Measurements from ENCODE around the gene PEX14.
"Not testable (repeated sequence)": the region's sequence is repeated elsewhere in the genome, so short reads cannot be mapped to it uniquely, and the experiment has no call there.

The PEX14 gene

DNA sequence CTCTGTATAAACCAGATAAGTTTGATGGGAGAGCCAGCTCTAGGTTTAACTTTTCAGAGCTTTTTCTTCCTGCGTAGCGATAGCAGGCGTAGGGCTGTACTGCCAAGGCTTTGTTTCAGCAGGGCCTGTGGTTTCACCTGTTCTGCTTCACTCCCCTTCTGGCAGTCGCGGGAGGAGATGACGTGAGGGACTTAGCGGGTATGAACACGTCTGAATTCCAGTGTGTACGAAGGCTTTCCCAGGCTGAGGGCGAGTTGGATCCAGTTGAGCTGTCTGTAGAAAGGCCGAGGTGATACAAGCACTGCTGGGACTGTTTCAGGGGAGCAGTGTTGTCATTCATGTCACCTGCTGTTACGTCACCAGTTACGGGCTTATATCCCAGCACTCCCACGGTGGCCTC, 21.2 kb downstream of the PEX14 start:
- TF ChIP-seq, protein P1, sequence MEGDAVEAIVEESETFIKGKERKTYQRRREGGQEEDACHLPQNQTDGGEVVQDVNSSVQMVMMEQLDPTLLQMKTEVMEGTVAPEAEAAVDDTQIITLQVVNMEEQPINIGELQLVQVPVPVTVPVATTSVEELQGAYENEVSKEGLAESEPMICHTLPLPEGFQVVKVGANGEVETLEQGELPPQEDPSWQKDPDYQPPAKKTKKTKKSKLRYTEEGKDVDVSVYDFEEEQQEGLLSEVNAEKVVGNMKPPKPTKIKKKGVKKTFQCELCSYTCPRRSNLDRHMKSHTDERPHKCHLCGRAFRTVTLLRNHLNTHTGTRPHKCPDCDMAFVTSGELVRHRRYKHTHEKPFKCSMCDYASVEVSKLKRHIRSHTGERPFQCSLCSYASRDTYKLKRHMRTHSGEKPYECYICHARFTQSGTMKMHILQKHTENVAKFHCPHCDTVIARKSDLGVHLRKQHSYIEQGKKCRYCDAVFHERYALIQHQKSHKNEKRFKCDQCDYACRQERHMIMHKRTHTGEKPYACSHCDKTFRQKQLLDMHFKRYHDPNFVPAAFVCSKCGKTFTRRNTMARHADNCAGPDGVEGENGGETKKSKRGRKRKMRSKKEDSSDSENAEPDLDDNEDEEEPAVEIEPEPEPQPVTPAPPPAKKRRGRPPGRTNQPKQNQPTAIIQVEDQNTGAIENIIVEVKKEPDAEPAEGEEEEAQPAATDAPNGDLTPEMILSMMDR (IDR thresholded peaks at IDR 0.05; ENCODE audit: insufficient read depth, low read depth, low read length, missing control alignments) = no peak
- peak; percentile 100 for DNase-seq (ENCODE audit: low read depth)
- peak overlapping the region; percentile 35 for H3K4me3 ChIP-seq (ENCODE audit: low read length)

DNA sequence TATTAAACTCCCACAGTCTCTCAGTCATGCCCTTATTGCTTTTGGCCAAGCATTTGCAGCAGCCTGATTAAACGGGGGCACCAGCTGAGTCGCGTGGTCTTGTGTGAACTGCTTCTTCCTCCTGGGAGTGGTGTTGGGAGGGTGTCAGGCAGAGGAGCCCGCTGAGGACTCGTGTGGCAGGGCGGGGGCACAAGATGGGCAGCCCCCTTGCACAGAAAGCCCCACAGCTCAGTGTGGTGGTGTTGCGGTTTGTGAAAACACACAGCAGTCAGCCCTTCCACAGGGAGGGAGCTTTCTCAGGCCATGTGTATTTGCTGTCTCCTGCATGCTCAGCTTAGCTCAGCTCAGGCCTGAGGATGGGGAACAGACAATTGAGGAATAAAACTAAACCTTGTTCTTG, 22.4 kb downstream of the PEX14 start:
- DNase-seq (ENCODE audit: low read depth) = no peak
- no peak overlapping the region for H3K4me3 ChIP-seq (ENCODE audit: low read length)
- TF ChIP-seq, protein P1 (IDR thresholded peaks at IDR 0.05; ENCODE audit: insufficient read depth, low read depth, low read length, missing control alignments) = no peak

DNA sequence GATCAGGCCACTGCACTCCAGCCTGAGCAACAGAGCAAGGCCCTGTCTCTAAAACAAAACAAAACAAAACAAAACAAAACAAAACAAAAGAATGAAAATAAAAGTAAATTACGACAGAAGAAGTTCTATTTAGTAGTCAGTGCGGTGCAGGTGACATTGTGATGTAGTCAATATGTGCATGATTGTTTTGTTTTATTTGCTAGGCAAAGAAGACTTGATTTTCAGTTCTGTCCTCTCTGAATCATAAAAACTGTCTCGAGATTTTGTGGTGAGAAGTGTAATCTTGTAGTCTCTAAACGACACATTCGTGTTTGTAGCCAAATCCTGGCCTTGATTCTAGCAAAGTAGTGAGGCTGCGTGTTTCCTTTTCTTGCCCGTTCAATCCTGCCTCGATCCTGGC, 23.5 kb downstream of the PEX14 start:
- TF ChIP-seq, protein P1 (IDR thresholded peaks at IDR 0.05; ENCODE audit: insufficient read depth, low read depth, low read length, missing control alignments) = no peak
- no peak for DNase-seq (ENCODE audit: low read depth)
- no peak overlapping the region for H3K4me3 ChIP-seq (ENCODE audit: low read length)

DNA sequence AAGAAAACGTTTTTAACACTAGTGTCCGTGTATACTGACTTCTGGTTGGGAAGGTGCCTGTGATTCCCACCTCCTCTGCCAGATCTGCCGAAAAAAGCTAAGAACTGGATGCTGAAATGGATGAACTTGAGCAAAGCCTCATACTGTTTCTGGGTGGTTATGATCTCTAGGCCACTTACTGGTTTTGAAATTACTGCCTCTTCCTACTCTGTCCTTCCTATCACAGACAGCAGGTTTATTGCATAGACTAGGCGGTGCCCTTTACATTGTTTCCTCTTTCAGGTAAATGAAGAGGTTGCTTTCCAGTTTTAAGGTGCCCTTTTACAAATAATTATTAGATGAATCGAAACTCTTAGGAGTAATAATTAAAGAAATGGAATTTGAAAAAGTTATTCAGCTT, 27.5 kb downstream of the PEX14 start:
- TF ChIP-seq, protein P1 (IDR thresholded peaks at IDR 0.05; ENCODE audit: insufficient read depth, low read depth, low read length, missing control alignments) = no peak
- no peak overlapping the region for H3K4me3 ChIP-seq (ENCODE audit: low read length)
- DNase-seq (ENCODE audit: low read depth) = no peak

DNA sequence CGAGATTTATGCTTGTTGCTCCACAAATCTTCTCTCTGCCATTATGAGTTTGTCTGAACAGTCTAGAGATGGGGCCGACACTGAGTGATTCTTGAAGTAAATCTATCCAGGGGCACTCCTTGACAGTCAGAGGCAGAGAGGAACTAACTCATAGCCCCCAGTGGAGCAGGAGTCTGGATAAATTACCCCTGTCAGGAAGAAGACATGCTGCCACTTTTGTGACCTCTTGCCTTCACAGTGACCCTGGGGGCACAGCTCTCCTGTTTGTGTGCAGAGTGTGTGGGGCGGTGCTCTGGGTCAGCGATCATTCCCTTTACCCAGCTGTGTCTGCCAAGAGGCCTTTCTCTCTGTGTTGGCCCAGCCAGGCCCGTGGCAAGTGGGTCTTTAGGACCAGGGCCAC, 29.5 kb downstream of the PEX14 start:
- TF ChIP-seq, protein P1 (IDR thresholded peaks at IDR 0.05; ENCODE audit: insufficient read depth, low read depth, low read length, missing control alignments) = no peak
- no peak for DNase-seq (ENCODE audit: low read depth)
- H3K4me3 ChIP-seq (ENCODE audit: low read length) = no peak overlapping the region

DNA sequence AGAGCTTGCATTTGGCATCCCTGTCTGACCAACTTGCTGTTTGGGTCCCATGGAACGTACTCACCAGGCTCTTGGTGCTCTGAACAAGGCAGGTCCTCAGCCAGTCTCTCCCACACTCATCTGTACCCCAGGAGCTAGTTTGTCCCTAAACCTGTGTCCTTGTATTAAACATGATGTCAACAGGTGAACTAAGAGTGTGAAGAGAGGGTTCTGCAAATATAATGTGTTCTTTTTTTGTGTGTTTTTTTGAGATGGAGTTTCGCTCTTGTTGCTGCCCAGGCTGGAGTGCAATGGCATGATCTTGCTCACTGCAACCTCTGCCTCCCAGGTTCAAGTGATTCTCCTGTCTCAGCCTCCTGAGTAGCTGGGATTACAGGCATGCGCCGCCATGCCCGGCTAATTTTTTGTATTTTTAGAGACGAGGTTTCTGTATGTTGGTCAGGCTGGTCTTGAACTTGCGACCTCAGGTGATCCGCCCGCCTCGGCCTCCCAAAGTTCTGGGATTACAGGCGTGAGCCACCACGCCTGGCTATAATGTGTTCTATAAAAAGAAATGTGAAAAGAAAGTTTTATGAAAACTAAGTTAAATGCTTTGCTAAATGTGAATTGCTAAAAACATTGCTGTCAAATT, 31.4 kb downstream of the PEX14 start:
- not testable (repeated sequence) for H3K4me3 ChIP-seq (ENCODE audit: low read length); DNase-seq (ENCODE audit: low read depth)

DNA sequence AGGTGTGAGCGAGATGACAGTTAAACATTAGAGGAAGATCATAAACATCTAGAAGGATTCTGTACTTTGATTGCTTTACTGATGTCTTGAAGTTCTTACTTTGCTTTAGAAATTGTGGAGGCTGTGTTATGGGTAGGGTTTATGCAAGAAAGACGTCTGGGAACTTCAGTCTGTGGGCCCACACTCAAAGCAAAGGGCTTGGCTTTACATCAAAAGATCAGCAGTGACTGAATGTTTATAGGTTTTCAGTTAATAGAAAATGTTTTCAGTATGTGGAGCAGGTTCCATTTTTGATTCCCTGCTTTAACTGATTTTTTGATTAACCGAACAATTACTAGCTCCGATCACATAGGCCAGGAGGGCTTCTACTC, 31.9 kb downstream of the PEX14 start:
- TF ChIP-seq, protein P1 (IDR thresholded peaks at IDR 0.05; ENCODE audit: insufficient read depth, low read depth, low read length, missing control alignments) = no peak
- no peak overlapping the region for H3K4me3 ChIP-seq (ENCODE audit: low read length)
- no peak for DNase-seq (ENCODE audit: low read depth)
